ENCODE measurements around the gene SPDYE3. TPM values are rescaled to one million over a fixed set of nuclear protein-coding genes. Genes with fewer than 3 reads are reported as not detected.
A peak's percentile ranks its signal among the peaks of the same experiment; 100 is the strongest.
"Not testable (repeated sequence)": the region's sequence is repeated elsewhere in the genome, so short reads cannot be mapped to it uniquely, and the experiment has no call there.

The SPDYE3 gene
- total RNA-seq, 1 experiment from 2014 or later = not detected

DNA sequence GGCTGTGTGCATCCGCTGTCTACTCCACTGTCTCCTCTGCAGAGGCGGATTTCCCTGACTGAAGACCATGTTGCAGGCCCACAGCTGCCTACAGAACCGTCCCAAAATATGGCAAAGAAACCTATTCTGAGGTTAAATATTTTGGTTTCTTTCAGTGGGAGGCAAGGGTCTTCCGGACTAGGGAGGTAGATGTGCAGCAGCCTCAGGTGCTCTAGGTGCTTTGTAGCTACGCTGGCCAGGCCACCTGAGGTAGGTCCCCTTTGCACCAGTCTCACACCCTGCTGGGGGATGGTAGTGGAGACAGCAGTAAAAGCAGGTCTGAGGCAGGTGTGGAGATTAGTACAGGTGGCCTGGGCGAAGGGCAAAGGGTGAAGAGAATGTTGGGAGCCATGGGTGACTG, 42.3 kb downstream of the SPDYE3 start:
- no TSS peak for BruUV-seq (replicated peaks)
- intact Hi-C loops (cut with micrococcal nuclease; ENCODE audit: unreplicated experiment) = no loop called here
- Histone ChIP-seq H3K27me3 (ENCODE audit: control insufficient read depth, insufficient read depth, low read length) (no peaks in the 10 kb centered on the region), H3K4me3 (ENCODE audit: low read depth in 2 of 2, low read length in 2 of 2) (no peak overlapping the region), H3K36me3 (ENCODE audit: control insufficient read depth, insufficient read depth, low read length) (peaks cover 37% of the 10 kb centered on the region), H3K4me1 (ENCODE audit: control insufficient read depth, insufficient read depth, low read length) (peaks cover 2% of the 10 kb centered on the region), H3K9me3 (ENCODE audit: control insufficient read depth, insufficient read depth, low read depth, low read length) (no peaks in the 10 kb centered on the region), H3K27ac (ENCODE audit: low read length) (no peak overlapping the region)
- ChIA-PET CTCF (no interaction called here), POLR2A (no interaction called here)
- no peak for TF ChIP-seq TCF7L2 (IDR thresholded peaks at IDR 0.05; ENCODE audit: low read depth, low read length)
- TF ChIP-seq, protein P1, sequence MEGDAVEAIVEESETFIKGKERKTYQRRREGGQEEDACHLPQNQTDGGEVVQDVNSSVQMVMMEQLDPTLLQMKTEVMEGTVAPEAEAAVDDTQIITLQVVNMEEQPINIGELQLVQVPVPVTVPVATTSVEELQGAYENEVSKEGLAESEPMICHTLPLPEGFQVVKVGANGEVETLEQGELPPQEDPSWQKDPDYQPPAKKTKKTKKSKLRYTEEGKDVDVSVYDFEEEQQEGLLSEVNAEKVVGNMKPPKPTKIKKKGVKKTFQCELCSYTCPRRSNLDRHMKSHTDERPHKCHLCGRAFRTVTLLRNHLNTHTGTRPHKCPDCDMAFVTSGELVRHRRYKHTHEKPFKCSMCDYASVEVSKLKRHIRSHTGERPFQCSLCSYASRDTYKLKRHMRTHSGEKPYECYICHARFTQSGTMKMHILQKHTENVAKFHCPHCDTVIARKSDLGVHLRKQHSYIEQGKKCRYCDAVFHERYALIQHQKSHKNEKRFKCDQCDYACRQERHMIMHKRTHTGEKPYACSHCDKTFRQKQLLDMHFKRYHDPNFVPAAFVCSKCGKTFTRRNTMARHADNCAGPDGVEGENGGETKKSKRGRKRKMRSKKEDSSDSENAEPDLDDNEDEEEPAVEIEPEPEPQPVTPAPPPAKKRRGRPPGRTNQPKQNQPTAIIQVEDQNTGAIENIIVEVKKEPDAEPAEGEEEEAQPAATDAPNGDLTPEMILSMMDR (IDR thresholded peaks at IDR 0.05) = no peak
- TF ChIP-seq SIN3A (IDR thresholded peaks at IDR 0.05; ENCODE audit: borderline replicate concordance, insufficient read depth, low read depth, low read length) = no peak
- TF ChIP-seq POLR2AphosphoS5 (IDR thresholded peaks at IDR 0.05; ENCODE audit: low read depth, low read length) = peak; percentile 25; the same call in 1 of the 2 replicates
- TF ChIP-seq, protein P2, sequence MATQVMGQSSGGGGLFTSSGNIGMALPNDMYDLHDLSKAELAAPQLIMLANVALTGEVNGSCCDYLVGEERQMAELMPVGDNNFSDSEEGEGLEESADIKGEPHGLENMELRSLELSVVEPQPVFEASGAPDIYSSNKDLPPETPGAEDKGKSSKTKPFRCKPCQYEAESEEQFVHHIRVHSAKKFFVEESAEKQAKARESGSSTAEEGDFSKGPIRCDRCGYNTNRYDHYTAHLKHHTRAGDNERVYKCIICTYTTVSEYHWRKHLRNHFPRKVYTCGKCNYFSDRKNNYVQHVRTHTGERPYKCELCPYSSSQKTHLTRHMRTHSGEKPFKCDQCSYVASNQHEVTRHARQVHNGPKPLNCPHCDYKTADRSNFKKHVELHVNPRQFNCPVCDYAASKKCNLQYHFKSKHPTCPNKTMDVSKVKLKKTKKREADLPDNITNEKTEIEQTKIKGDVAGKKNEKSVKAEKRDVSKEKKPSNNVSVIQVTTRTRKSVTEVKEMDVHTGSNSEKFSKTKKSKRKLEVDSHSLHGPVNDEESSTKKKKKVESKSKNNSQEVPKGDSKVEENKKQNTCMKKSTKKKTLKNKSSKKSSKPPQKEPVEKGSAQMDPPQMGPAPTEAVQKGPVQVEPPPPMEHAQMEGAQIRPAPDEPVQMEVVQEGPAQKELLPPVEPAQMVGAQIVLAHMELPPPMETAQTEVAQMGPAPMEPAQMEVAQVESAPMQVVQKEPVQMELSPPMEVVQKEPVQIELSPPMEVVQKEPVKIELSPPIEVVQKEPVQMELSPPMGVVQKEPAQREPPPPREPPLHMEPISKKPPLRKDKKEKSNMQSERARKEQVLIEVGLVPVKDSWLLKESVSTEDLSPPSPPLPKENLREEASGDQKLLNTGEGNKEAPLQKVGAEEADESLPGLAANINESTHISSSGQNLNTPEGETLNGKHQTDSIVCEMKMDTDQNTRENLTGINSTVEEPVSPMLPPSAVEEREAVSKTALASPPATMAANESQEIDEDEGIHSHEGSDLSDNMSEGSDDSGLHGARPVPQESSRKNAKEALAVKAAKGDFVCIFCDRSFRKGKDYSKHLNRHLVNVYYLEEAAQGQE (IDR thresholded peaks at IDR 0.05; ENCODE audit: insufficient read depth in 1 of 2, low read depth in 2 of 2, low read length in 1 of 2) = no peak
- DNase-seq (ENCODE audit: low read depth, low spot score) = no peak
- no peak for ATAC-seq
- in situ Hi-C loops (cut with HindIII; ENCODE audit: low pct_unique_long_range_greater_than_20kb, low sequenced_read_pairs) = no loop called here

DNA sequence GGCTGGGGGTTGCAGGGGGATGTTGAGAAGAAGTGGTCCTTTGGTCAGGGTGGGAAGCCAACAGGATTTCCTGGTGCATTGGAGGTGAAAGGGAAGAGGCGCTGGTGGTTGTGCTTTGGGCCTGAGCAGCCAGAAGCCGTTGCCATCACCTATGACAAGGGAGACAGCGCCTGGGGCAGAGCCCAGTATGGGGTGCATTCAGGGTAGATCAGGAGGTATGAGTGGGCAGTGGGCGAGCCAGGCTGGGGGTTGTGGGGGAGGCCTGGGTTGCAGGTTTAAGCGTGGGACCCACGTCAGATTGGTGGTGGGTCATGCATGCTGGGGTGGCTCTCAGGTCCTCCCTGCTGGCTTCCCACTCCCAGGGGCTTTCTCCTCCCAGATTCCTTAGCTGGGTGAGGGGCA, 44.2 kb downstream of the SPDYE3 start:
- Histone ChIP-seq H3K27me3 (ENCODE audit: control insufficient read depth, insufficient read depth, low read length) (no peaks in the 10 kb centered on the region), H3K36me3 (ENCODE audit: control insufficient read depth, insufficient read depth, low read length) (peaks cover 29% of the 10 kb centered on the region), H3K4me3 (ENCODE audit: low read depth in 2 of 2, low read length in 2 of 2) (no peak overlapping the region), H3K9me3 (ENCODE audit: control insufficient read depth, insufficient read depth, low read depth, low read length) (no peaks in the 10 kb centered on the region), H3K27ac (ENCODE audit: low read length) (no peak overlapping the region), H3K4me1 (ENCODE audit: control insufficient read depth, insufficient read depth, low read length) (no peaks in the 10 kb centered on the region)
- TF ChIP-seq TCF7L2 (IDR thresholded peaks at IDR 0.05; ENCODE audit: low read depth, low read length) (no peak), SIN3A (IDR thresholded peaks at IDR 0.05; ENCODE audit: borderline replicate concordance, insufficient read depth, low read depth, low read length) (no peak), POLR2AphosphoS5 (IDR thresholded peaks at IDR 0.05; ENCODE audit: low read depth, low read length) (no peak)
- TF ChIP-seq, protein P1 (IDR thresholded peaks at IDR 0.05) = no peak
- TF ChIP-seq, protein P2 (IDR thresholded peaks at IDR 0.05; ENCODE audit: insufficient read depth in 1 of 2, low read depth in 2 of 2, low read length in 1 of 2) = no peak
- POLR2A ChIA-PET = no interaction called here
- no peak for DNase-seq (ENCODE audit: low read depth, low spot score)
- BruUV-seq (replicated peaks) = no TSS peak
- ATAC-seq = no peak
- CTCF ChIA-PET = no interaction called here
- intact Hi-C loops (cut with micrococcal nuclease; ENCODE audit: unreplicated experiment) (no loop called here), in situ Hi-C loops (cut with HindIII; ENCODE audit: low pct_unique_long_range_greater_than_20kb, low sequenced_read_pairs) (no loop called here)

DNA sequence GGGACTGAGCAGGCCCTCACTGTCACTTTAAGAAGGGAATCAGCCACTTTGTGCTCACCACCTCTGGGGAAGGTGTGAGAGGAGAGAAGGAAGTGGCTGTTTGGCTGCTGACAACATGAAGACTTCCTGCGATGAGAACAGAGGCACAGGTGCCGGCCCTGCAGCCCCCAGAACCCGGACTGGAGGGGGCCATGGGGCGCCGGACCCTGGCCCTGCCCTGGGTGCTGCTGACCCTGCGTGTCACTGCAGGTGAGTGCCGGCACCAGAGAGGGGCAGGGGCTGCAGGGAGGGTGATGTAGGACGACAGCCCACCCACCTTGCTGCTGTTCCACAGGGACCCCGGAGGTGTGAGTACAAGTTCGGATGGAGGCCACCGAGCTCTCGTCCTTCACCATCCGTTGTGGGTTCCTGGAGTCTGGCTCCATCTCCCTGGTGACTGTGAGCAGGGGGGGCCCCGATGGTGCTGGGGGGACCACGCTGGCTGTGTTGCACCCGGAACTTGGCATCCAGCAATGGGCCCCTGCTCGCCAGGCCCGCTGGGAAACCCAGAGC, 44.8 kb downstream of the SPDYE3 start:
- H3K9me3 ChIP-seq (ENCODE audit: control insufficient read depth, insufficient read depth, low read depth, low read length); CTCF ChIA-PET; in situ Hi-C loops (cut with HindIII; ENCODE audit: low pct_unique_long_range_greater_than_20kb, low sequenced_read_pairs); H3K4me1 ChIP-seq (ENCODE audit: control insufficient read depth, insufficient read depth, low read length); POLR2A ChIA-PET; DNase-seq (ENCODE audit: low read depth, low spot score); intact Hi-C loops (cut with micrococcal nuclease; ENCODE audit: unreplicated experiment); H3K4me3 ChIP-seq (ENCODE audit: low read depth in 2 of 2, low read length in 2 of 2); H3K27ac ChIP-seq (ENCODE audit: low read length); H3K27me3 ChIP-seq (ENCODE audit: control insufficient read depth, insufficient read depth, low read length); BruUV-seq (replicated peaks): not testable (repeated sequence)
- 0 out of 2 replicates have a peak, but pooled peaks have one; percentile 14 for ATAC-seq
- H3K36me3 ChIP-seq (ENCODE audit: control insufficient read depth, insufficient read depth, low read length) = peaks cover 23% of the 10 kb centered on the region
